Activated CD8-positive, alpha-beta T cell treated with anti-CD3 and anti-CD28 coated beads for 36 hours (primary cell): ENCODE measurements around the gene FBN2. TPM values are rescaled to one million over a fixed set of nuclear protein-coding genes. Genes with fewer than 3 reads are reported as not detected.

Experiments
- ATAC-seq: fragments of 200-7000 bp; cut with Tn5 transposase; one replicate; pipeline ENCODE4 v1.10.0; 2021; ENCODE audit warnings: mild to moderate bottlenecking, moderate library complexity
- CTCF ChIA-PET: fragments of 350-600 bp; sonication (Branson Sonifier 250); formaldehyde crosslinking; loops from one replicate; lab custom pipeline; 2021; ENCODE audit warnings: antibody characterized with exemption; lab: Charles Lee
- POLR2A ChIA-PET: fragments of 350-600 bp; sonication (Branson Sonifier 250); formaldehyde crosslinking; loops from one replicate; lab custom pipeline; 2021; ENCODE audit warnings: antibody characterized with exemption; lab: Charles Lee
- DNase-seq: peaks from one replicate; pipeline ENCODE4 v3.0.0-alpha.2; 2020
- H3K27ac Mint-ChIP-seq: one replicate; pipeline ENCODE4 v1.8.0; 2021; ENCODE audit warnings: mild to moderate bottlenecking, mixed read lengths
- H3K27me3 Mint-ChIP-seq: one replicate; pipeline ENCODE4 v1.8.0; 2021; ENCODE audit warnings: mixed read lengths
- H3K36me3 Mint-ChIP-seq: one replicate; pipeline ENCODE4 v1.8.0; 2021; ENCODE audit warnings: low read depth, mixed read lengths
- H3K4me1 Mint-ChIP-seq: one replicate; pipeline ENCODE4 v1.8.0; 2021; ENCODE audit warnings: low read depth, mixed read lengths
- H3K4me3 Mint-ChIP-seq: one replicate; pipeline ENCODE4 v1.8.0; 2021; ENCODE audit warnings: mild to moderate bottlenecking, moderate library complexity, mixed read lengths
- H3K9me3 Mint-ChIP-seq: one replicate; pipeline ENCODE4 v1.8.0; 2021; ENCODE audit warnings: mixed read lengths
- CTCF ChIP-seq: fragments of 200-600 bp; IDR thresholded peaks from one replicate; pipeline ENCODE4 v1.8.0; 2022; ENCODE audit warnings: antibody characterized with exemption, mild to moderate bottlenecking
- intact Hi-C: fragments of 100-400 bp; cut with micrococcal nuclease; formaldehyde crosslinking; loops from one replicate; pipeline ENCODE4 v1.10.0; 2022
- total RNA-seq, 2 experiments: library from RNA; stranded (reverse); gene quantifications; one replicate each; pipeline ENCODE4 v1.2.3, GENCODE V29; 2021

The FBN2 gene
- total RNA-seq, 2 experiments from 2014 or later: not detected

- H3K27me3 Mint-ChIP-seq: peaks cover 3% of the 10 kb centered on the region
- no peak overlapping the region for H3K27ac Mint-ChIP-seq
- intact Hi-C loops: no loop called here
- POLR2A ChIA-PET: no interaction called here
- no peak for TF ChIP-seq CTCF
- no peaks in the 10 kb centered on the region for H3K9me3 Mint-ChIP-seq
- no peaks in the 10 kb centered on the region for H3K4me1 Mint-ChIP-seq
- no peak overlapping the region for H3K4me3 Mint-ChIP-seq
- ATAC-seq (no peak), DNase-seq (no peak)
- no peaks in the 10 kb centered on the region for H3K36me3 Mint-ChIP-seq
- CTCF ChIA-PET: no interaction called here
These were observed 274.7 kb downstream of the FBN2 start for GRCh38 chr5:128263357-128263756.

GRCh38 chr5:128262911-128263310, 275.1 kb downstream of the FBN2 start:
- intact Hi-C loops: no loop called here
- no peak for TF ChIP-seq CTCF
- DNase-seq: no peak
- H3K4me3 Mint-ChIP-seq: no peak overlapping the region
- H3K27ac Mint-ChIP-seq: no peak overlapping the region
- no peaks in the 10 kb centered on the region for H3K36me3 Mint-ChIP-seq
- ChIA-PET CTCF (no interaction called here), POLR2A (no interaction called here)
- no peaks in the 10 kb centered on the region for H3K9me3 Mint-ChIP-seq
- H3K4me1 Mint-ChIP-seq: no peaks in the 10 kb centered on the region
- H3K27me3 Mint-ChIP-seq: peaks cover 3% of the 10 kb centered on the region
- ATAC-seq: no peak

- no peak for DNase-seq
- no peak for ATAC-seq
- Mint-ChIP-seq H3K9me3 (no peaks in the 10 kb centered on the region), H3K27ac (no peak overlapping the region), H3K36me3 (no peaks in the 10 kb centered on the region), H3K4me1 (no peaks in the 10 kb centered on the region), H3K27me3 (peaks cover 2% of the 10 kb centered on the region), H3K4me3 (no peak overlapping the region)
- ChIA-PET CTCF (no interaction called here), POLR2A (no interaction called here)
- TF ChIP-seq CTCF: no peak
- intact Hi-C loops: no loop called here
These were observed 278.4 kb downstream of the FBN2 start for GRCh38 chr5:128259607-128260021.

GRCh38 chr5:128258372-128258771, 279.7 kb downstream of the FBN2 start:
- POLR2A ChIA-PET: no interaction called here
- peaks cover 5% of the 10 kb centered on the region for H3K27me3 Mint-ChIP-seq
- no peak overlapping the region for H3K27ac Mint-ChIP-seq
- H3K4me1 Mint-ChIP-seq: no peaks in the 10 kb centered on the region
- CTCF ChIA-PET: no interaction called here
- no peak for DNase-seq
- no peak overlapping the region for H3K4me3 Mint-ChIP-seq
- intact Hi-C loops: no loop called here
- no peaks in the 10 kb centered on the region for H3K9me3 Mint-ChIP-seq
- no peaks in the 10 kb centered on the region for H3K36me3 Mint-ChIP-seq
- no peak for TF ChIP-seq CTCF
- no peak for ATAC-seq

- Mint-ChIP-seq H3K27ac (no peak overlapping the region), H3K4me3 (no peak overlapping the region), H3K4me1 (no peaks in the 10 kb centered on the region), H3K9me3 (no peaks in the 10 kb centered on the region), H3K27me3 (peaks cover 5% of the 10 kb centered on the region), H3K36me3 (no peaks in the 10 kb centered on the region)
- intact Hi-C loops: no loop called here
- POLR2A ChIA-PET: no interaction called here
- no peak for TF ChIP-seq CTCF
- ATAC-seq (no peak), DNase-seq (no peak)
- CTCF ChIA-PET: no interaction called here
These were observed 281.0 kb downstream of the FBN2 start for GRCh38 chr5:128257076-128257475.
